ENCODE results near the gene GHRH.

GHRH gene

DNA sequence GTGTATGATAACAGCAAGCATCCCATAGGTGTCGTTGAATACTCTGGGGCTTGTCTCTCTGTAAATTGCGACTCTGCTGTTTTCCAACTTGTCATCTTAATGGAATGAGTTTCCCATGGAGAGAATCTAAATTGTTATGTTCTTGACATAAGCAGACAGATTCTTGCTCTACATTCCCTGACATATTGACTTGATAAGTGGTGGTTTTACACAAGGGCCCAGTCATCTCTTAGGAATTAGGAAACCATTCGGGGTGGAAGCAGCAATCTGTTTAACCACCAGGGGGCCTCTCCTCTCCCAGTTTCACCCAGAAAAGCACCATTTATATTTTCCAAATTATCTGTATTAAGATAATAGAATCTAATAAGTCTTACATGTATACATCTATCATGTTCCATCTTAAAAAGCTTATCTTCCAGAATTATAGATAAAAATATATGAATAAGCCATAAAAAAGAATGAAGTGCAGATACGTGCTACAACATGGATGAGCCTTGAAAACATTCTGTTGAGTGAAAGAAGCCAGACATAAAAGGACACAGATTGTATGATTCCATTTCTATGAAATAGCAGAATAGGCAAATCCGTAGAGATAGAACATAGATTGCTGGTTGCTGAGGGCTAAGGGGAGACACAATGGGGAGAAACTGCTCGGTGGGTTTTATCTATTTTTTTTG is 59.2 kb downstream of the GHRH start:
- DNase-seq: peak; percentile 19 to 27

DNA sequence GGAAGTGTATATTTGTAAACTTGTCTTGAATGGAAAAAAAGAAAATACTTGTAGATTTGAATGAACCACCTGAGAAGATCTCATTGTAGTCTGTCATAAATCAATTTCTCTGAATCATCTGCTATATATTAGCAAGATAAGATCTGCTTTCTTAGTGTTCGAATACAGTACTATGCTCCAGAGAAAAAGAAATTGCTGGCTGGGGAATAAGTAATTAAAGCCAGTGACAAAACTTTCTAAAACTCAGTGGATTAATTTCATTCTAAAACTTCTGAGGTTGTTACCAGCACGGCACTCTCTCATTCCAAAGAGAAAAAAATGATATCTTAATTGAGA is 59.8 kb downstream of the GHRH start:
- no peak for DNase-seq

All from activated T-cell treated with anti-CD3 and anti-CD28 coated beads, Interleukin-2, amount 50 U/mL, for 48 hours (primary cell).